ENCODE results near the gene SLC15A2.

DNA sequence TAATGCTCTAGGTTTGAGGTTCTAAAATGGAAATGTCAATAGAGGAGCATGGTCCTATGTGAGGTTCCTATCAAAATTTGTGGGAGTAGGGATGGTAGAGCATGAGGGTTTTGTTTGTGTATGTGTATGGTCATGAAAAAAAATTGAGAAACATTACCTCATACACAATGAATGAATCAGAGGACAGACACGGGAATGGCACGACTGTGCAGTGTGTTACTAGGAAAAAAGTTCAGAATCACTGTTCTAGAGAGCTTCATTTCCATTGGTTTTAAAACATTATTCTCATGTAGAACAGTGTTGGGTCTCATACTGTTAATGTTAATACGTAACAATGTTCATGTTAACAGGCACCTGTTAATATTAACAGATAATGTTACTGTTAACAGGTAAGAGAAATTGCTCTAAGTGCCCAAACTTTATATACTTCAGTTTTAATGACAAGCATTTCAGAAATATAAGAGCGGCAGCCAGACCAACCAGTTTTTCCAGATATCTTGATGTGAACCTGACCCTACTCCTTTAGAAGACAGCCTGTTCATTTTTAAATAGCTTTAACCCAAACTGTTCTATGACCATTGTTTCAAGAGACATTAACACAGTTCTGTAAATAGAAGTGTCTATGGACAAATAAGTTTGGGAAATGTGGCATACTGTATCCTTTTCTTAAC is 48.0 kb downstream of the SLC15A2 start:
- TF ChIP-seq, protein P1, sequence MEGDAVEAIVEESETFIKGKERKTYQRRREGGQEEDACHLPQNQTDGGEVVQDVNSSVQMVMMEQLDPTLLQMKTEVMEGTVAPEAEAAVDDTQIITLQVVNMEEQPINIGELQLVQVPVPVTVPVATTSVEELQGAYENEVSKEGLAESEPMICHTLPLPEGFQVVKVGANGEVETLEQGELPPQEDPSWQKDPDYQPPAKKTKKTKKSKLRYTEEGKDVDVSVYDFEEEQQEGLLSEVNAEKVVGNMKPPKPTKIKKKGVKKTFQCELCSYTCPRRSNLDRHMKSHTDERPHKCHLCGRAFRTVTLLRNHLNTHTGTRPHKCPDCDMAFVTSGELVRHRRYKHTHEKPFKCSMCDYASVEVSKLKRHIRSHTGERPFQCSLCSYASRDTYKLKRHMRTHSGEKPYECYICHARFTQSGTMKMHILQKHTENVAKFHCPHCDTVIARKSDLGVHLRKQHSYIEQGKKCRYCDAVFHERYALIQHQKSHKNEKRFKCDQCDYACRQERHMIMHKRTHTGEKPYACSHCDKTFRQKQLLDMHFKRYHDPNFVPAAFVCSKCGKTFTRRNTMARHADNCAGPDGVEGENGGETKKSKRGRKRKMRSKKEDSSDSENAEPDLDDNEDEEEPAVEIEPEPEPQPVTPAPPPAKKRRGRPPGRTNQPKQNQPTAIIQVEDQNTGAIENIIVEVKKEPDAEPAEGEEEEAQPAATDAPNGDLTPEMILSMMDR (IDR thresholded peaks at IDR 0.05) = no peak
- no peak for TF ChIP-seq POLR2A (IDR thresholded peaks at IDR 0.05)

All from uterus (tissue), 2 donors.